ENCODE results near the gene KPTN.

The KPTN gene

GRCh38 chr19:47508721-47509120, 24.7 kb upstream of the KPTN start:
- FAIRE-seq, result no peak

DNA sequence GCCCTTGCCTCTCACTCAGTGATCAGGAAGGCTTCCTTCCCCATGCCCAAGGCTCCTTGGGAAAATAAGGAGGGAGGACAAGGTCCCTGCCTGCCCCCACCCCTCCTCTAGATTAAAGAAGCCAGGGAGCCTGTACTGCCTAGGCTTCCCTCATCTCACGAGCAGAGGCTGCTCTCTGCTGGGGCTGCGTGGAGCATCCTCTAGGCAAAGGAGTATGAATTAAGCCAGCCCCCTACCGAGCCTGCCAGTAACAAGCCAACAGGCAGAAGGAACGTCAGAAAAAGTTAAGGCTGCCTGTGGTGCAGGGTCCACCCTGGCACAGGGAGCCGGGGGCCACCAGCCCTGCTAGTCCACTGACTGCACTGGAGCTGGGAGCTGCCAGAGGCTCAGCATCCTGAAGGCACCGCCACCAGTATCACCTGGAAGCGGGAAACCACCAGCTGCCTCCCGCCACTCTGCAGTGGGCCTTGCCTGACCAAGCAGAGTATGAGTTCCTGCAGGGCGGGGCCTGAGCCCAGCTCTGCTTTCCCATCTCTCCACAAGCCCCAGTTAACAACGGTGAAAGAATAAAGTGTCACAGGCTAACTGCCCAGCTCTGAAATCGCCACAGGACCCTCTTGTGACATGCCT, 24.0 kb upstream of the KPTN start:
- FAIRE-seq, result no peak

GRCh38 chr19:47507012-47507411, 23.0 kb upstream of the KPTN start:
- no peak for FAIRE-seq

GRCh38 chr19:47506459-47506858, 22.4 kb upstream of the KPTN start:
- no peak for FAIRE-seq

GRCh38 chr19:47505506-47505905, 21.5 kb upstream of the KPTN start:
- FAIRE-seq, result no peak

DNA sequence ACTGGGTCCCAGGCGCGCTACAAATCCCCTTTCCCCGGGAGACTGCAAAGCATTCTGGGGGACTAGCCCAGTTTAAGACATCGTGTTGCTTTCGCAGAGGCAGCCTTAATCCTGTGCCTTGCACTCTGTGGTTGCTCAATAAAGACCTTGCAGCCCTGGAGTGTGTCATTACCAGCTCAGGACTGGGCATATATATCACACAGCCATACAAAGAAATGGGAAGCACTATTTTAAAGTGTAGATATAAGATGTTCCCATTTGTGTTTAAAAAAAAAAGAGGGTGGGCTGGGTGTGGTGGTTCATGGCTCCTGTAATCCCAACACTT, 19.8 kb upstream of the KPTN start:
- FAIRE-seq, result no peak

GRCh38 chr19:47503130-47503825, 19.3 kb upstream of the KPTN start:
- no peak for FAIRE-seq

DNA sequence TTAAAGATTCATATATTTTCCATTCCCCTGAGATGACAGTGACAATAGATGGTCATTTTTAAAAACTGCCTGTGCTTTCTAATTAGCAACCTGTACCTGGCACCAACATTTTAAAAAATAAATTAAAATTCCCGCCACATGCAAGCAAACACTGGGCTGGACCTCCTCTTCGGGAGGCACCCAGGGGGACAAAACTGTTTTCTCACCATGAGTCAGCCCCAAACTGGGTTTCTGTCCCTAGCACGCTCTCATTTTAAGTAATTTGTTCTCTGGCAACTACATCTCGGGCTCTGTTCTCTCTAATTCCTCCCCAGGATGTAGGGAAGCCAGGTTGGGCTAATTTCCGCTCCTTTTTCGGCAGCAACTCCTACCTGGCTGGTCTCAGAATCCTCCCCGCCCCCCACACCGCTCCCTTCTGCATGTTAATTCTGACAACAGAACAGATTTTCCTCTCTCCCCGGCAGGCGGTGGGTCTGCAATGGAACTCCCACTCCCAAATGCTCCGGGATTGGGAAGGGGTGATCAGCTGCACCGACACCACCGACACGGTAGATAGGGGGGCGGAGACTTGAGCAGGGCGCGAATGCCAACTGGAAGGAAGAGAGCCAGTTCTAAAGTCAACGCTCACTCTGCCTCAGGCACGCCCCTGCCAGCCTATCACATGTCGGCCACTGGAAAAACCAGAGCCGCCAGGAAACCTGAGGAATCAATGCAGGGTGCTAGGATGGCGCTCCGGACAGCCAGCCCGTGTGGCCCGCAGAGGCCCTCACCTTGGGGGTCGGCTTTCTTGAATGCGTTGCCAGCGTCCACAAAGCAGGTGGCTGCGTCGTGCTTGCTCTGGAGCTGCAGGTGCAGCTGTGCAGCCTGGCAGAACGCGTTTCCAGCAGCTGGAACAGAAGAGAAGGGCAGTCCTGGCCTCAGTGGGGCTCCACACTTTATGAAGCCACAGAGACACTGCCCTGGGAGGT, 16.1 kb upstream of the KPTN start:
- FAIRE-seq, result no peak

DNA sequence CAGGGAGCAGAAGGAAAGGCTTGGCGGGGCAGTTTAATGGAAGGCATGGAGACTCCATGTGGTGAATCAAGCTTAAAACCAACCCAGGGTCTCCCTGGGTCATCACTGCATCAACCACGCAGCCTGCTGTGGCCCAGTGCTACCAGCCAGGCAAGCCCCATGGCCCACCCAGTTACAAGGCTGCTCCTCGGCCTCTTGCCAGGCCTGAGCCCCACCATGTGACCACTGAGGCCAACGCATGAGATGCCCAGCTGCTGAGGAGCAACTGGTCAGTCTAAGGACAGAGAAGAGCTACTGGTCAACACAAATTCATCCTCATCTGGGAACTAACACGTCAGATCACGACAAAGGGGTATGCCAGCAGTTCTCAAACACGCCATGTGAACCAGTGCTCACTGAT, 15.4 kb upstream of the KPTN start:
- FAIRE-seq, result no peak

DNA sequence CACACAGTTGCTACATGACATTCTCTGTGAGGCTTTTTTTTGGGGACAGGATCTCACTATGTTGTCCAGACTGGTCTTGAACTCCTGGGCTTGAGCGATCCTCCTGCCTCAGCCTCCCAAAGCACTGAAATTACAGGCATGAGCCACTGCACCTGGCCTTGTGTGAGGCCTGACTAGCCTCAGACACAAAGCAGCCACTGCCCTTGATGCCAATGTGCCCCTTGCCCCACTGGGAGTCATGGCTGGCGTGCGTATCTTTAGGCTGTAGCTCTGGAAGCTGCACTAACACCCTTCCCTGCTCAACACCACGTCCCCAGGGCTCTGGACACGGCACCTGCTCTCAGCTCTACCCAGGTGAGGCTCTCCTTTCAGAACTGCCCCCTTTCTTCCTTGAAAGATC, 14.5 kb upstream of the KPTN start:
- FAIRE-seq, result no peak

DNA sequence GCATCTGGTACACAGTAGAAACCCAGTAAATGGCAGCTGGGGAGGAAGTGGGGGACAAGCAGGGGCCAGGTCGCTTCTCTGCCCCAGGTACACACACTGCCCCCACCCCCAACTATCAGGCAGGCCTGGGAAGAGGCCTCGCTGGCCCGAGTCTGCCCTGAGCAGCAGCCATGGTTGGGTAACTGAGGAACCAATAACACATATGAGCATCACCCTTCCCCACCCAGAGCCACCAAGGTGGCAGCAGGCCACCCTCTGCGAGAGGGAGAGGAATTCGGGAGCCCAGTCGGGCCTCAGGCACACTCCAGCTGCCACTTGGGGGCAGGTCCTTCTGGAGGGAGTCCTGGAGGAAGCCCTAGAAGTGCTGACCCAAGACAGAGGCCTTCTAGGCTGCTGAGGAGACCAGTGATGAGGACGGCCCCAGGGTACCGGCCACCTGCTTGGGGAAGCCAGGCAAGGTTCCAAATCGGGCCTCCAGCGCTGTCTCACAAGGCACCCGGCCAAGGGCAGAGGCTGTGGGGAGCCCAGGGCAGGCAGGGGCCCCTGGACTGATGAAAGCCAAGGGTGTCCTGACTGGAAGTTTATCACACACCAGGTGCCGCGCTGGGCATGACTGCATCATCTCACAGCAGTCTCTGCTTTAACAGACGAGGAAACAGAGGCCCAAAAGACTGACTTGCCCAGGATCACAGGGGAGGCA, 14.0 kb upstream of the KPTN start:
- FAIRE-seq, result no peak

GRCh38 chr19:47497050-47497766, 13.2 kb upstream of the KPTN start:
- no peak for FAIRE-seq

DNA sequence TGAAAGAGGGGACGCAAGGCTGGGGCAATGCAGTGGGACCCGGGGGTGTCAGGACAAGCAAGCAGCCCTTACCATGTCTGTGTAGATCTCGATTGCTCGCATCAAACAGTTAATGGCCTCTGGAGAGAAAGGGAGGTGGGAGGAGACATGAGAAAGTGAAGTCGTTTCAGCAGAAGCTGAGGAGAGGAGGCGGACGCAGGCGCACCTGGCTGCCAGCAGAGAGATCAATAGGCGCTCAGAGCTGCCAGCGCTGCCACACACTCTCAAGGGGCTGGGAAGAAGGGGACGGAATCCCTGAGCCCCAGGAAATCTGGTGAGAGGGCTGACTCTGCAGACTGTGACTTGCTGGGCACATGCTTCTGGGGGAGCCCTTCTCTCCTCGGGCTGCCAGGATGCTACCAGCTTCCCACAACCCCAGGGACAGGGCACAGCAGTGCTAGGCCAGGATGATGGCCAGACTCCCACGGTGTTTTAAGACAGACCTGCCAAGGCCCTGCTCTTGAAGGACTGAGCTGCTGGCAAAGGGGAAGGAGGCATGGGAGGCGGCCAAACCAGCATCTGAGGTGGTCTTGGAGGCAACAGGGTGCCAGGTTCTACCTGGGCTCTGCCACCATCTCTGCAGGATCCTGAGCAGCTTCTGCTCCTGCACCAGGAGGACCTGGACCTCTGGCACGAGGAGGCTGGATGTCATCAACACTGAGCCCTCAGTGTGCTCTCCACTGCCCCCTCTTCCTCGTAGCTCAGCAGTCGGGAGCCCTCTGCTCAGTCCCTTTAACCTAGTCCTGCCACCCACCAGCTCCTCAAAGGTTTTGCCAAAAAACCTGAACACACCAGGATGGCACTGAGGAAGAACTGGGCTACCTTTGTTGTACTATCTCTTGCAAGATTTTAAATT, 11.7 kb upstream of the KPTN start:
- FAIRE-seq, result no peak

GRCh38 chr19:47494729-47495128, 10.7 kb upstream of the KPTN start:
- FAIRE-seq, result no peak

DNA sequence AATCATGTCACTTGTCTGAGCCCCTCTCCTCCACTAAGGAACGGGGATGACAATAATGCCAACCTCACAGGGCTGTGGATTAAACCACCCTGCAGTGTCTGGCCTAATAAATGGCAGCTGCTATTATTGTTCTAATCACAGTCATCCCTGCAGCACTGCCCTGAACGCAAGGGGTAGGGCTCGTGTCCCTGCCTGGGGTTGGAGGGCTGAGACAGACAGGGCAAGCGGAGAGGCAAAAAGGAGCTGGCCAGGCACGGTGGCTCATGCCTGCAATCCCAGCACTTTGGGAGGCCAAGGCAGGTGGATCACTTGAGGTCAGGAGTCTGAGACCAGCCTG, 10.2 kb upstream of the KPTN start:
- no peak for FAIRE-seq

GRCh38 chr19:47493378-47494210, 9.6 kb upstream of the KPTN start:
- no peak for FAIRE-seq

GRCh38 chr19:47492571-47493377, 8.8 kb upstream of the KPTN start:
- no peak for FAIRE-seq

DNA sequence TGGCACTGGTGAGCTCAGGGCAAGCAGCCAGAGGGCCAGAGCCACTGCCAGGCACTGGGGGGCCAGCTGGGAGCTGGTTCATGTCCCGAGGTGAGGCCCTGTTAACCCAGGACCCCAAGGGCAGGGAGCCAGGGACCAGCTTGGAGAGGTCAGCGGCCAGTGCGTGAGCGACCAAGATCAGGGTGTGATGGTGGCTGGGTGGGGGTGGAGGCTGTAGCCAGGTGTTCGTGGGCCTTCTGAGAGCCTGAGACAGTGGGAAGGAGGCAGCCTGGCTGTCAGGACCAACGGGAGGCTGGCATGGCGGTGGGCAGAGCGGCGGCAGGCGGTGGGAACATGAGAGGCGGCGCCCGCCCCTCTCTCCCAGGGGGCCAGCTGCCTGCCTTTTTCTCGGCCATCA, 8.1 kb upstream of the KPTN start:
- no peak for FAIRE-seq

- no peak for FAIRE-seq
These were observed 7.5 kb upstream of the KPTN start for GRCh38 chr19:47491358-47492136.
